ENCODE data around the gene IL19. TPM values are rescaled to one million over a fixed set of nuclear protein-coding genes. Genes with fewer than 3 reads are reported as not detected.

The IL19 gene
- total and polyA plus RNA-seq, 3 donors from 2014 or later = 0.37 TPM; not detected in 2

DNA sequence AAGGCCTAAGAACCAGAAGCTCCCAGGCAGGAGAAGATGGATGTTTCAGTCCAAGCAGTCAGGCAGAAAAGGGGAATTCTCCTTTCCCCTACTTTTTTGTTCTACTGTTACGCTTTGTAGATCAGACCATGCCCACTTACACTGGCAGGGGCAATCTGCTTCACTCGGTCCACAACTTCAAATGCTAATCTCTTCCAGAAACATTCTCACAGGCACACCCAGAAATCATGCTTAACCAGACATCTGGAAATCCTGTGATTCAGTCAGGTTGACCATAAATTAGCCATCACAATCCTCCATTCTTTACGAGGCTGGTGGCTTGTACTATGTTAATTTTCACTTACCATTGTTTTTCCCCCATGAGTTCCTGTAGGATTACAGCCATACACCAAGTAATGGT is 25.5 kb downstream of the IL19 start:
- Histone ChIP-seq H3K27ac (no peak overlapping the region), H3K9me3 (no peaks in the 10 kb centered on the region), H3K36me3 (ENCODE audit: low read depth, missing control alignments) (no peaks in the 10 kb centered on the region), H3K4me1 (no peaks in the 10 kb centered on the region), H3K4me3 (no peak overlapping the region), H3K27me3 (no peaks in the 10 kb centered on the region)
- intact Hi-C loops (cut with DNase I; ENCODE audit: low total_unique reads) = no loop called here
- 90 to 94% methylated on average over 3 of the region's 3 CpGs for WGBS, 2 donors
- no peak for DNase-seq
- TF ChIP-seq POLR2A (IDR thresholded peaks at IDR 0.05) (no peak), CTCF (IDR thresholded peaks at IDR 0.05) (no peak)

DNA sequence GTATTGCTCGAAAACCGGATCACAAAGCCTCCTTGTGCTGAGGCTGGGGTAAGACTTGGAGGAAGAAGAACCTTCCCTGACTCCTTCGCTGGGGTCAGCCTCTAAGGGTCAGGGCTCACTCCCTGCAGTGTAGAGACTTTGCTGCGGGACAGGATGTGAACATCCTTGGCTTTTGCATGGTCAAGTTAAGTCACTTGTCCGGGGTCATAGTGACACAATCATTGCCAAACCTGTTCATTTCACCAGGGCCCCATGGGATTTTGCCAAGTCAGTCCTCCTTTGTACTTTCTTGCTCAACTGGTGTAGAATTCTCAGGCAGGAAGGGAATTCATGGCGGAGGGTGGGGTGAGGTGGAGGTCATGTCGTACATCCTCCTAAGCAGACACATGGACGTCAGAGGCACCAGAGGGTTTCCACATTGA is 26.4 kb downstream of the IL19 start:
- TF ChIP-seq POLR2A (IDR thresholded peaks at IDR 0.05) (no peak), CTCF (IDR thresholded peaks at IDR 0.05) (no peak)
- no peak for DNase-seq
- 90 to 97% methylated on average over 8 of the region's 8 CpGs for WGBS, 2 donors
- Histone ChIP-seq H3K27ac (no peak overlapping the region), H3K36me3 (ENCODE audit: low read depth, missing control alignments) (no peaks in the 10 kb centered on the region), H3K4me3 (no peak overlapping the region), H3K9me3 (no peaks in the 10 kb centered on the region), H3K27me3 (no peaks in the 10 kb centered on the region), H3K4me1 (no peaks in the 10 kb centered on the region)
- intact Hi-C loops (cut with DNase I; ENCODE audit: low total_unique reads) = no loop called here

GRCh38 chr1:206797534-206798383 is 27.2 kb downstream of the IL19 start:
- no peak for DNase-seq
- no peaks in the 10 kb centered on the region for H3K9me3 ChIP-seq
- no peak for TF ChIP-seq POLR2A (IDR thresholded peaks at IDR 0.05)
- TF ChIP-seq CTCF (IDR thresholded peaks at IDR 0.05) = peak in 1 of 3 experiments; percentile 1
- H3K4me3 ChIP-seq = no peak overlapping the region
- H3K27ac ChIP-seq = no peak overlapping the region
- H3K4me1 ChIP-seq = no peaks in the 10 kb centered on the region
- WGBS, 2 donors = 59 to 74% methylated on average over 8 of the region's 8 CpGs
- no peaks in the 10 kb centered on the region for H3K27me3 ChIP-seq
- no peaks in the 10 kb centered on the region for H3K36me3 ChIP-seq (ENCODE audit: low read depth, missing control alignments)
- intact Hi-C loops (cut with DNase I; ENCODE audit: low total_unique reads) = no loop called here

GRCh38 chr1:206798384-206798996 is 27.9 kb downstream of the IL19 start:
- no peak for TF ChIP-seq CTCF (IDR thresholded peaks at IDR 0.05)
- intact Hi-C loops (cut with DNase I; ENCODE audit: low total_unique reads) = no loop called here
- Histone ChIP-seq H3K4me3 (no peak overlapping the region), H3K9me3 (no peaks in the 10 kb centered on the region), H3K27me3 (no peaks in the 10 kb centered on the region), H3K27ac (no peak overlapping the region), H3K36me3 (ENCODE audit: low read depth, missing control alignments) (no peaks in the 10 kb centered on the region), H3K4me1 (no peaks in the 10 kb centered on the region)
- WGBS, 2 donors = 80 to 84% methylated on average over 9 to 13 of the region's 13 CpGs
- DNase-seq = no peak
